HG03342 (cell line): ENCODE data around the gene TPT1.

Experiments
- ATAC-seq: cut with Tn5 transposase; IDR thresholded peaks from one replicate; pipeline ENCODE4 v1.9.1; 2021; ENCODE audit warnings: mild to moderate bottlenecking, moderate library complexity; ENCODE audit not compliant: unreplicated experiment

Gene TPT1

DNA sequence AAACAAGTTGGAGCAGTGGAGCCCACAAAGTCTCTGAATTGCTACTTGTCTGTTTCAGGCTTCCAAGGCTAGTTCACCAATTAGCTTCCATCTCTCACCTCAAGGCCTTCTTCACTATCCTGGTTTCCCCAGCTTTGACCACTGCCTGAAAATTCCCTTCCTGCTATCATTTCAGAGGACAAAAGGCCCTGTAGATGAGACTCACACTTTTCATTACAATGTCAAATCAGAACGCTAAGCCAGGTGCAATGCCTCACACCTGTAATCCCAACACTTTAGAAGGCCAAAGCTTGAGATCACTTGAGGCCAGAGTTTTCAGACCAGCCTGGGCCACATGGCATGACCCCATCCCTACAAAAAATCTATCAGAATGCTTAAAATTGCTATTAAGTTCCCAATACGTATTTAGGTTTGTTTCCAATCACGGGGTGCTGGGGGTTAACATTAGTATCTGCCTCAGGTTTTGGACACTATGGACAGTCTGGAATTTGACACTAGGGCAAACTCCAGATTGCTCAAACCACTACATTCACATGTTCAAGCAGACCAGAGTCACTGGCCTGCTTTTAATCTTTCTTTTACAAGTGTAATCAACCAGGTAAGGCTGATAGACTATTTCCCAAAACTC lies 5.5 kb downstream of the TPT1 start:
- ATAC-seq = no peak

GRCh38 chr13:45333977-45334922 lies 6.7 kb downstream of the TPT1 start:
- ATAC-seq = no peak

- no peak for ATAC-seq
Observed at GRCh38 chr13:45333251-45333976, 7.6 kb downstream of the TPT1 start.

- no peak for ATAC-seq
Observed at GRCh38 chr13:45332831-45333219, 8.2 kb downstream of the TPT1 start.

DNA sequence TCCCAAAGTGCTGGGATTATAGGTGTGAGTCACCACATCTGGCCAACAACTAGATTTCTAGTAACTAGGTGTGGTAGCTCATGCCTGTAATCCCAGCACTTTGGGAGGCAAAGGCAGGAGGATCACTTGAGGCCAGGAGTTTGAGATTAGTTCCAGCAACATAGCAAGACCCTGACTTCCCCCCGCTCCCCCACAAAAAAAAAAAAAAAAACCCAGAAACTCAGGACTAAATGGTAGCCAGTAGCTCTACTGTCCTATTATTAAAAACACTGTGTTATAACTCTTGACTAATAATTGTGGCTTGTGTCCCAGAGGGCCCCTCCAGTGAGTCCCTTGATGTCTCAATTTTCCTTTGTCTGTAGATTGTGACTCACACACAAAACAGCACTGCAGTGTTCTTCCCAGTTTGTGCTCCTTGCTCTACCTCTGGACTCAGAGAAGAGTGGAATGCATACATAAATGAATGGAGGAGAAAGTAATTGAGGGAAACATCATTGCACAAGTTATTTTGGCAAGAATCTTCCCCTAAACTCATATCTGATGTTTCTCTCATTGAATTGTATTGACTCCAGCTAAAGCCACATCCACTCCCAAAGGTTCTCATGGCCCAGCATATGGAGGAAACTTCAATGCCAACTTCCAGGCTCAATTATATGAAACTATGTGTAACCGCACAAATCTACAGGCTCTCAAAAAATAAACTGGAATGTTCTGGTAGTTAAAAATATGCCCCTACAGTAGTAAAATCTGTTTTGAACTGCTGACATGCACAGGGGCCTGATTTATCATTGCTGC lies 8.8 kb downstream of the TPT1 start:
- no peak for ATAC-seq

DNA sequence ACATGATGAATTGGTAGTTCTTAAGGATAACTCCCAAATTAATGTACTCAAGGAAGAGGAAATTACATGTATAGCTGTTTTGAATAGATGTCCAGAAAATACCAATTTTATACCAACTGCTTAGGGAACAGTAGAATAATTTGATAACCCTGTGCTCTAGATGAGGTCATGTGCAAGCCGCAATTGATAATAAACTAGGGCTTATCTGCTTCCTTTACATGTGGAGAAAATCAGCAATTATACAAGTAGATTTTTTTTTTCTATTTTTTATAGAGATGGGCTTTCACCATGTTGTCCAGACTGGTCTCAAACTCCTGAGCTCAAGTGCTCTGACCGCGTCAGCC lies 9.3 kb downstream of the TPT1 start:
- no peak for ATAC-seq

- no peak for ATAC-seq
Observed at GRCh38 chr13:45331123-45331619, 9.8 kb downstream of the TPT1 start.

DNA sequence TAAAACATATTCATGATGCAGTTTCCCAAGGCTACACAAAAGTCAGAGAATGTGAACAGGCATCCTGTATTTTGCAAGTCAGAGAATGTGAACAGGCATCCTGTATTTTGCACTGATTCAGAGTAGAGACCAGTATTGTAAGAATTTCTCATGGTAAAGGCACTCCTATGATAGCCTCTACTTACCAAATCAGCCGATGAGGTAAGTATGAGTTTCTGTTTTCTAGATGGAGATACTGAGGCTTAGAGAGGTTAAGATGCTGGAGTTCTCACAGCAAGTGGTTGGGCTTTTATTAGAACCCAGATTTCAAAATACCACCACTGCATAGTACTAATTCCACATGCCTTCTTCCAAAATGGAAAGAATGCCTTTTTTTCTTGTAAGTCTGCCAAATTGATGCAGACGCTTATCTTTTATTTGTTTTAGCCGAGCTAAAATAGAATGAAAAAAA lies 12.3 kb downstream of the TPT1 start:
- no peak for ATAC-seq

GRCh38 chr13:45327253-45327955 lies 13.6 kb downstream of the TPT1 start:
- no peak for ATAC-seq

GRCh38 chr13:45325806-45326205 lies 15.2 kb downstream of the TPT1 start:
- no peak for ATAC-seq

DNA sequence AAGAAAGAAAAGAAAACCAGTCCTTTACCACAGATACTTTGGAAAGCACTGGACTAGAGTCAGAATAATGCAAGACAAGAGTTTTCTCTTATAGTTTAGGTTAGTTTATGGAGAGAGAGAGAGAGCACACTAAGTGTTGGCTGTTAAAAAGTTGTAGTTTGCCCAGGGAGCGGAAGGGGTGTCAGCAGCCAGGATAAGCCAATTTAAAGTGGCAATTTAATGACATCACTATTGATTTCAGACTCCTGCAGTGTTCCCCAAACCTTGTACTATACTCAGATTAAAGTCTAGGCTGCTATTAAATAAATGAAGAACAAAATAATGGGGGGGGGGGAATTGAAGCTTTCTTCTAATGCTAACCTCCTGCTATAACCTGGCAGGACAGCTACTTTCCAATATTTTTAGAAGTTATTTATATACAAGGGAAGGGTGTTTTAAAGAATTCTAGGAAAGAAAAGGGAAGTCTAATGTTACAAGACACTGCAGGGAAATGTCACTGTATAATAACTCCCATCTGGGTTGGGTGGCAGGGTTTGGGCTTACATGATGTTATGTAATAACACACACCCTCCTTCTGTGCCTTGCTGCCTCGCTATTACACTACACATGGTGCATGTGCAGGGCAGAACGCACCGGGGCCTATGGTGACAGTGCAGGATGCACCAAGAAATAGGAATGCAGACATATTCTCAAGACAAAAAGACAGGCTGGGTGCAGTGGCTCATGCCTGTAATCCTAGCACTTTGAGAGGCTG lies 19.9 kb downstream of the TPT1 start:
- ATAC-seq = no peak

- ATAC-seq = no peak
Observed at GRCh38 chr13:45316996-45317395, 24.0 kb downstream of the TPT1 start.

DNA sequence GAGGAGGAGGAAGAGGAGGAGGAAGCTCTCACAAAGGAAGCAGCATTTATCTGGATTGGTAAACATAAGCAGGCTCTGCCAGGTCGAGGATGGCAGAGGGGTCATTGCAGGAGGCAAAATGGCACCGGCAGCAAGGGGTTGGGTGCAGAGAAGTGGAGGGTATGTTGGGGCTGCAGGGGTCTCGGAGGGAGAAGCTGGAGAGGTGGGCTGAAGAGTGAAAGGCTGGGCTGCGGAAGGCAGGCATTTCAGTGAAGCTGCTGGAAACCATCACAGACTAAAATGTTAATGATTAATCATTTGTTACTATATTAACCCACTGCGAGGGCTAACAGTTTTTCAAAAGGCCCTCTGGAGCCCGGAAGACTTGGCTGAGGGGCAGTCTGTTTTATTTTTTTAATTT lies 24.6 kb downstream of the TPT1 start:
- ATAC-seq = no peak

- no peak for ATAC-seq
Observed at GRCh38 chr13:45315520-45316167, 25.3 kb downstream of the TPT1 start.

DNA sequence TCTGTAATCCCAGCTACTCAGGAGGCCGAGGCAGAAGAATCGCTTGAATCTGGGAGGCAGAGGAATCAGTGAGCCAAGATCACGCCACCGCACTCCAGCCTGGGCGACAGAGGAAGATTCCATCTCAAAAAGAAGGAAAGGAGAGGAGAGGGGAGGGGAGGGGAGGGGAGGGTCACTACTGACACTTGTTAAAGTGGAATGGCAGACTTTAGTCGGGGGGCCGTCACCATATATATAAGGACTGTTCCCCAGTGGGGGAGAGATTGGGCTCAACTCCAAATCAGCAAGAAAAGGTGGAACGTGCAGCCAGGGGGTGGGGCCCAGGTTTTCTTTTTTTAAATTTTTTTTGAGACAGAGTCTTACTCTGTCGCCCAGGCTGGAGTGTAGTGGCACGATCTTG lies 26.2 kb downstream of the TPT1 start:
- ATAC-seq = no peak

GRCh38 chr13:45310341-45311131 lies 30.4 kb downstream of the TPT1 start:
- no peak for ATAC-seq

- no peak for ATAC-seq
Observed at GRCh38 chr13:45306966-45307365, 34.0 kb downstream of the TPT1 start.

GRCh38 chr13:45305079-45305478 lies 35.9 kb downstream of the TPT1 start:
- ATAC-seq = no peak
